ENCODE results near the gene ROBO1. TPM values are rescaled to one million over a fixed set of nuclear protein-coding genes. Genes with fewer than 3 reads are reported as not detected.
A peak's percentile ranks its signal among the peaks of the same experiment; 100 is the strongest.

ROBO1 gene
- total RNA-seq, 8 experiments from 2014 or later: 45.0 to 147 (median 67.8) TPM

DNA sequence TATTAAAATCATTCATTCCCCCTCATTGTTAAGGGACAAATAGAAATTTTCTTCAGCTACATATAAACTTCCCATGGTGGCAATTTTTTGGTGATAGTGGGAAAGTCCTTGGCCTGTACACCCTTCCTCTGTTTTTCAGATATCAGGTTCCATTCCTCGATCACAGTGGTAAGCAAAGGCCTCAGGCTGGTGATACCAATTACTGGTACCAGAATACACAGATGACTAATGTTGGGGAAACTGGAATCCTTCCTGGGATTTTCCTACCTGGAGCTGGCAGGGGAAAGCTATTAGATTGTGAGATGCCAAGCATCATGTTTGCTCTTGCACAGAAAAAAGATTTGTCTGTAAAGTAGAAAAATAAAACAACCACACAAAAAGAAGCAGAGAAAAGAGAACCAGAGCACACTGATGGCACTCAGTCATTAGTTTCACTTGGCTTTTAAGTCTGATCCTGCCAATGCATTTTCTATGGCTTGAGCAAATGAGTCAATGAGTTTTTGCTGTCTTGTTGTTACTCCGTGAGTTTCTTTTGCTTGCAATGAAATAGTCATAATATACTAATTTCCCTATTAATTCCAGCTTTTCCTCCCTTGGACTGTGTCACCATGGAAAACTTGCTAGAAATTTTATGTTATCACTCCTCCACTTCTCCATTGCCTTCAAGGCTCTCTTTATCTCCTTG lies 795.0 kb downstream of the ROBO1 start:
- ATAC-seq (replicated peaks in 6 of 8): no peak
- Histone ChIP-seq H3K4me3 (no peak overlapping the region), H3K4me1 (replicated peaks in 1 of 2) (no peaks in the 10 kb centered on the region), H3K27ac (no peak overlapping the region)
- in situ Hi-C loops (cut with MboI; ENCODE audit: low pct_unique_long_range_greater_than_20kb in 2 of 9, low sequenced_read_pairs in 9 of 9, unreplicated experiment in 9 of 9): no loop called here
- 80 to 100% (median 95%) methylated on average over 1 to 2 of the region's 2 CpGs for WGBS, 10 experiments

DNA sequence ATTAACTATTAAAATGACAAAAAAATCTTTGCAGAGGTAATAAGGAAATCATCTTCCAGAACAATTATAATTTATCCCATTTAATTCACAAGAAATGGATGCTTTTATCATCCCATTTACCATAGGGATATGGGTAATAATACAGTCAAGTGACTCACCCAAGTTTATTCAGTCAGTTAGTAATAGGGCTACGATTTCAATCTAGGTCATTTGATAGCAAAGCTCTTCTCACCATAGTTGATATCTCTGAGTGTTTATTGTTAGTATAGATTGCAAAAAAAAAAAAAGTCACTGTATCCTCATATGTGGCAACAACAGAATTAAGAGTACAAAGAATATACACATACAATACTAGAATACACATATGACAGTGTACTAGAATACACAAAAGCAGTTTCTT lies 797.1 kb downstream of the ROBO1 start:
- no peak overlapping the region for H3K27ac ChIP-seq

DNA sequence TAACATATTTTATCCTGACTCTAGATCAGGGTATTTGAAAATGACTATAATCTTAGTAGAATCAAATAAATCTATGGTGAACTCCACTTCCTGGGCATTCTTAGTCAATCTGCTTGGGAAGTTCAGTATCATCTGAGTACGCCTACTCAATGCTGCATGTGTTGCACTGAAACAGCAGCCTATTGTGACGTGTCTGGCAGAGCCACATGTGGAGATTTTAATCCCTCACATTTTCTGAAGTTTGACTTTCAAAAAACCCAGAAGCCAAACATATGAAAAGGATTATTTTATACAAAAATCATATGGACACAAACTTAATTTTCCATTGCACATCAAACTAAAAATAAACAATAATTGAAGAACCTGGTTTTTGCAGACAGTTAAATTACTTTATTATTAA lies 798.3 kb downstream of the ROBO1 start:
- 22 to 100% (median 79%) methylated on average over 1 to 2 of the region's 2 CpGs; no CpG with 5 or more reads in 2 of the 10 experiments for WGBS, 10 experiments
- in situ Hi-C loops (cut with MboI; ENCODE audit: low pct_unique_long_range_greater_than_20kb in 2 of 9, low sequenced_read_pairs in 9 of 9, unreplicated experiment in 9 of 9): no loop called here
- peak in 3 of 8 experiments; percentile 70 to 96 (median 91) for ATAC-seq (replicated peaks in 6 of 8)
- H3K27ac ChIP-seq: no peak overlapping the region
- no peaks in the 10 kb centered on the region for H3K4me1 ChIP-seq (replicated peaks in 1 of 2)
- no peak overlapping the region for H3K4me3 ChIP-seq

More for the DNA sequence above, 797.1 kb downstream of the ROBO1 start:
- Histone ChIP-seq H3K4me3 (no peak overlapping the region), H3K4me1 (replicated peaks in 1 of 2) (no peaks in the 10 kb centered on the region)
- WGBS, 10 experiments: 17 to 100% (median 85%) methylated on average over 1 of the region's 1 CpG
- in situ Hi-C loops (cut with MboI; ENCODE audit: low pct_unique_long_range_greater_than_20kb in 2 of 9, low sequenced_read_pairs in 9 of 9, unreplicated experiment in 9 of 9): no loop called here
- ATAC-seq (replicated peaks in 6 of 8): no peak

DNA sequence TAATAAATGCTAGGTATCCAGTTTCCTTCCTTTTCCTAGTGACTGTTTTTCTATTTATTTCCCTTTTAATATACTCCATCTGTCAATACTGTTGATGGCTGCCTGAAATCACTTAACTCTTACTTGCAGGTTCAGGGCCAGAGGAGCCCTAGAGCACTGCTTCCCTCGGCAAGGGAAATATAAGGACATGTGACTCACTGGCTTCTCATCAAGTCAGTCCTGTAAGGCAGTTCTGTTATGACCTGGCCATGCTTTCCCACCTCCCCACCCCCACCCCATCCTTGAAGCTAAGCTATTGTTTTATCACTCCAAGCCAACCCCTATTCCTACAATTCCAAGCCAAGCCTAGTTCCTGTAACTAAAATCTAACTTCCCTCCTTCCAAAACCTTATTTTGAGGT lies 800.7 kb downstream of the ROBO1 start:
- WGBS, 10 experiments: 60 to 100% (median 100%) methylated on average over 1 of the region's 1 CpG; no CpG with 5 or more reads in 6 of the 10 experiments

DNA sequence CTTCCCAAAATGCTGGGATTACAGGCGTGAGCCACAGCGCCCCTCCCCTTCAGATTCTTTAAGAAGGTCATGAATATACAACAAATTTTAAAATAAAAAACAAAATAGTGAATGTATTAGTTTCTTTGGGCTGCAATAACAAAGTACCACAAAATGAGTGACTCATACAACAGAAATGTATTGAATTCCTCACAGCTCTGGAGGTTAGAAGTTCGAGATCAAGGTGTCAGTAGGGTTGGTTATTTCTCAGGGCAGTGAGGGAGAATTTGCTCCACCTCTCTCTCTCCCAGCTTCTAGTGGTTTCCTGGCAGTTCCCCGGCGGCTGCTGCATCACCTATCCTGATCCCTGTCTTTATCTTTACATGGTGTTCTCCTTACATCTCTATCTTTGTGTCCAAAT lies 804.0 kb downstream of the ROBO1 start:
- Histone ChIP-seq H3K4me3 (no peak overlapping the region), H3K4me1 (replicated peaks in 1 of 2) (no peaks in the 10 kb centered on the region), H3K27ac (no peak overlapping the region)
- ATAC-seq (replicated peaks in 6 of 8): no peak
- in situ Hi-C loops (cut with MboI; ENCODE audit: low pct_unique_long_range_greater_than_20kb in 2 of 9, low sequenced_read_pairs in 9 of 9, unreplicated experiment in 9 of 9): no loop called here
- 95 to 100% (median 100%) methylated on average over 1 to 5 of the region's 5 CpGs; no CpG with 5 or more reads in 3 of the 10 experiments for WGBS, 10 experiments

More for the DNA sequence above, 800.7 kb downstream of the ROBO1 start:
- ATAC-seq (replicated peaks in 6 of 8): no peak
- in situ Hi-C loops (cut with MboI; ENCODE audit: low pct_unique_long_range_greater_than_20kb in 2 of 9, low sequenced_read_pairs in 9 of 9, unreplicated experiment in 9 of 9): no loop called here
- H3K27ac ChIP-seq: no peak overlapping the region
- no peaks in the 10 kb centered on the region for H3K4me1 ChIP-seq (replicated peaks in 1 of 2)
- H3K4me3 ChIP-seq: no peak overlapping the region

DNA sequence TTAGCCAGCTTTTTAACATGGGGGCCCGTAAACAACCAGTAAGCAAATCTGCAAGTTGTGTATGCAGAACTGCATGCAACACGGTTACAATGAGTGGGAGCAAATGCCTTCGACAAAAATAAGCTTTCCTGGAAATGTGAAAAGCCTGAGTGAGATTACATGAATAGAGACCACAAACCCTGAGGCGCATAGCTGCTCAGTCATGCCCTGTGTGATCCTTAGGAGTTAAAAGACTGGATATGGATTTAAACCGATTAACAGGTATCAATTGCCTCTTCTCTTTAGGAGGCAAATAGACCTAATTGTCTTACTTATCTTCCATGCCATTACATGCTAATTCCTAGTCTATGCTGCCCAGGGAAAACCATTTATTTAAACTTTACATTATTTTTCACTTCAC lies 810.3 kb downstream of the ROBO1 start:
- WGBS, 10 experiments: 56 to 100% (median 79%) methylated on average over 1 to 5 of the region's 5 CpGs; no CpG with 5 or more reads in 1 of the 10 experiments
- in situ Hi-C loops (cut with MboI; ENCODE audit: low pct_unique_long_range_greater_than_20kb in 2 of 9, low sequenced_read_pairs in 9 of 9, unreplicated experiment in 9 of 9): no loop called here
- ATAC-seq (replicated peaks in 6 of 8): peak in 2 of 8 experiments; percentile 16 to 73
- no peaks in the 10 kb centered on the region for H3K4me1 ChIP-seq (replicated peaks in 1 of 2)
- H3K4me3 ChIP-seq: no peak overlapping the region
- H3K27ac ChIP-seq: no peak overlapping the region

DNA sequence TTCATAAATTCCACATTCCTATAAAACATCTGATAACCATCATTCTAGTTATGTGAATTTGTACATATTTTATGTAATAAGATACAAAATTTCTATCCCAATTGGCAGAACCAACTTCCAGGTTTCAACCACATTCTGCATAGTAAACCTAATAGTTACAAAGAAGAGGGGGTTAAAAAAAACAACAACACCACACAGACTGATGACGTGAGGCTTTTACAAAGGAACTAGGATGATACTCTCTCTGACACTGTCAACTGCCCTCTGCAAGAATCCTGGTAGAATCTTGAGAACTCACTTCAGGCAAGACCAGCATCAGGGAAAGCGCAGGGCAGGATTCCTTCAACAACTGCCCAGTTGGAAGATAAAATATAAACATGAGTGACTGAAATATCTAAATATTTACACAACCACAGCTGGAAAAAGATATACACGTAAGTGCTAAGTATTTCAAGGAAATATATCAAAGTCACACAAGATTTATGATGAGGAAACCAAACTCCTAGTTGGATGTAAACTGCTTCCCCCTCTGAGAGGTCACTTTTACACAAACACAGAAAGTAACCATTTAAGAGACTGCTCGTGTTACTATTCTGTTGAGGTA lies 816.4 kb downstream of the ROBO1 start:
- peak in 1 of 8 experiments; percentile 98 for ATAC-seq (replicated peaks in 6 of 8)
- no peak overlapping the region for H3K27ac ChIP-seq
- in situ Hi-C loops (cut with MboI; ENCODE audit: low pct_unique_long_range_greater_than_20kb in 2 of 9, low sequenced_read_pairs in 9 of 9, unreplicated experiment in 9 of 9): no loop called here
- no peak overlapping the region for H3K4me3 ChIP-seq
- 7 to 98% (median 79%) methylated on average over 1 to 4 of the region's 4 CpGs; no CpG with 5 or more reads in 1 of the 10 experiments for WGBS, 10 experiments
- H3K4me1 ChIP-seq (replicated peaks in 1 of 2): no peaks in the 10 kb centered on the region

DNA sequence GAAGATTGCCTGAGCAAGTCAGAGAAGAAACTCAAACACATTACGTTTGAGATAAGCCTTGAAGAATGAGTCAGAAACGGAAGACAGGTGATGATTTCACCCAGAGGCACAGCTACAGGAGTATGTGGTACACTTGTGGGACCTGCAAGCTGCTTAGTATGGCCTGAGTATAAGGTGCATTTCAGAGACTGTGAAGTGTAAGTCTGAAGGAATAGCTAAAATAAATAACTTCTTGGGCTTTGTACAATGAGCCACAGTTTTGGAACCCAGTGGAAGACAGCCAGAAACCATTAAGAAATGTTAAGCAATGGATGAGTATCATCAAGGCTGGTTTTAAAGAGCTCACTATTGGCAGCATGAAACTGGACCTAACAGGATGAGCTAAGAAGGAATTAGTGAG lies 826.2 kb downstream of the ROBO1 start:
- WGBS, 10 experiments: 29 to 100% (median 94%) methylated on average over 1 to 2 of the region's 2 CpGs; no CpG with 5 or more reads in 1 of the 10 experiments
- H3K4me3 ChIP-seq: no peak overlapping the region
- in situ Hi-C loops (cut with MboI; ENCODE audit: low pct_unique_long_range_greater_than_20kb in 2 of 9, low sequenced_read_pairs in 9 of 9, unreplicated experiment in 9 of 9): no loop called here
- no peak overlapping the region for H3K27ac ChIP-seq
- peak in 2 of 8 experiments; percentile 44 to 48 for ATAC-seq (replicated peaks in 6 of 8)
- H3K4me1 ChIP-seq (replicated peaks in 1 of 2): no peaks in the 10 kb centered on the region

DNA sequence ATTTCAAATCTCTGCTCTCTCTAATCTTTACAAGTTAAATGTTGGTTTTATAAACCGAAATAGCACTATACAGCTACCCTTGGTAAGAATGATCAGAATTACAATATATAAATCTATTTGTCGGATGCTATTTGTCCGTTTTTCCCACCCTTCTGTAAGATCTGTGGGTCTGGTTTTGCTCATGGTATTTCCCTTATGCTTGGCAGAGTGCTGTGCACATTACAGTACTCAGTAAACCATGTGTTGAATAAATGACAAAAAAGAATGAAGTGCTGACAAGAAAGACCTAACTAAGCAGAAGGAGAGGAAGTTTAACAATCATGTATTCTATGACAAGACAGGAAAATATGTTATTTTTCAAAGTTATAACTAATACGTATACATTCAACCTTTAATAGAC lies 827.2 kb downstream of the ROBO1 start:
- ATAC-seq (replicated peaks in 6 of 8): no peak
- WGBS, 10 experiments: 78 to 100% (median 93%) methylated on average over 2 to 4 of the region's 4 CpGs; no CpG with 5 or more reads in 1 of the 10 experiments
- Histone ChIP-seq H3K4me1 (replicated peaks in 1 of 2) (no peaks in the 10 kb centered on the region), H3K27ac (no peak overlapping the region), H3K4me3 (no peak overlapping the region)
- in situ Hi-C loops (cut with MboI; ENCODE audit: low pct_unique_long_range_greater_than_20kb in 2 of 9, low sequenced_read_pairs in 9 of 9, unreplicated experiment in 9 of 9): no loop called here

DNA sequence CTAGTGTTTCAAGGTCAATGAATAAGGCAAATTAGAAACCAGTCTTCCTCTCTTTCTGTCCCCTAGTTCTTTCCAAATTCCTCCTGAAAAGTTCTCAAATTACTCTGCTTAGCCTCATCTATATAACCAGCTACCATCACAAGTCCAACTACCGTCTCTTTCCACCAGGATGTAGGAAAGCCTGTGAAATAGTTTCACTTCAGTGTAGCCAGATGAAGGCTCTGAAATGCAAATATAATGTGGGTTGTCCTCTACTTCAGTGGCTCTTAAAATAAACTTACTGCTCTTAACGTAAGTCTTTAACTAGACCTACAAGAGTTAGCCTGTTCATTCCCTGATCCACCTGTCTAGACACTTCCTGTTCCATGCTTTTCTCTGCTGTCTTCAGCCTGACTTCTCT lies 827.7 kb downstream of the ROBO1 start:
- Histone ChIP-seq H3K27ac (no peak overlapping the region), H3K4me3 (no peak overlapping the region), H3K4me1 (replicated peaks in 1 of 2) (no peaks in the 10 kb centered on the region)
- 70 to 100% (median 91%) methylated on average over 1 to 2 of the region's 2 CpGs; no CpG with 5 or more reads in 2 of the 10 experiments for WGBS, 10 experiments
- in situ Hi-C loops (cut with MboI; ENCODE audit: low pct_unique_long_range_greater_than_20kb in 2 of 9, low sequenced_read_pairs in 9 of 9, unreplicated experiment in 9 of 9): no loop called here
- ATAC-seq (replicated peaks in 6 of 8): peak in 2 of 8 experiments; percentile 31 to 66

DNA sequence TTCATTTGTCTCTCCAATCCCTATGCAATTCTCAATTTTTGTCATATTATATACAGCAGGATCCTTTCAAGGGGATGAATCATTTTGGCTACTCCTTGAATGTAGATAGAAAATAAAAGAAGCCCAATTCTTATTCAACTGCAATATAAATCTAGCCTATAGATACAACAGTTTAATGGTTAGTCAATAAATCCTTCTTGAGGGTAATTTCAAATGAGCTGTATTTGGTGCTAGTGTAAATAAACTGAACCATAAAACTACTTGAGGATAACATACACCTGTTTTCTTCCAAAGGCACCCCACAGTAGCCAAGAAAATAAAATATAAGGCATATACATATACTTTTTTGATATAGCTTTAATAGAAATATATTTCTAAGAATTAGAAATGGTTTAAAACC lies 830.3 kb downstream of the ROBO1 start:
- ATAC-seq (replicated peaks in 6 of 8): no peak
- Histone ChIP-seq H3K4me3 (no peak overlapping the region), H3K27ac (no peak overlapping the region), H3K4me1 (replicated peaks in 1 of 2) (no peaks in the 10 kb centered on the region)
- in situ Hi-C loops (cut with MboI; ENCODE audit: low pct_unique_long_range_greater_than_20kb in 2 of 9, low sequenced_read_pairs in 9 of 9, unreplicated experiment in 9 of 9): no loop called here

DNA sequence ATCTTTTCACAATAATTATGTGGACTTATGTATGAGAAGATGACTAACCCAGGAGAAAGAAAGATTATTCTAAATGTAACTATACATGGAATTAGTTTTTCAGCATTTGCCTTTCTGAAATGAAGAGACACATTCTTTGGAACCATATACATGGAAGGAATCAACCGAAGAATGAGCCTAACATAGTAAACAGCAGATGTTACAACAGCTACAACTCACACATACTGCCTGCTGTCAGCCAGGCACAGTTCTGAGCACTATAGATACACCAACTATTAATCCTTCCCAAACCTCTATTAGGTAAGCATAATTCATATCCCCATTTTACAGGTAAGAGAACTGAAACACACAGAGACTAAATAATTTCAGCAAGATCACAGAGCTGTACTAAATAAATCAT lies 840.0 kb downstream of the ROBO1 start:
- Histone ChIP-seq H3K4me3 (no peak overlapping the region), H3K27ac (no peak overlapping the region), H3K4me1 (replicated peaks in 1 of 2) (no peaks in the 10 kb centered on the region)
- no peak for ATAC-seq (replicated peaks in 6 of 8)
- WGBS, 10 experiments: 50 to 100% (median 84%) methylated on average over 1 of the region's 1 CpG; no CpG with 5 or more reads in 4 of the 10 experiments
- in situ Hi-C loops (cut with MboI; ENCODE audit: low pct_unique_long_range_greater_than_20kb in 2 of 9, low sequenced_read_pairs in 9 of 9, unreplicated experiment in 9 of 9): no loop called here

DNA sequence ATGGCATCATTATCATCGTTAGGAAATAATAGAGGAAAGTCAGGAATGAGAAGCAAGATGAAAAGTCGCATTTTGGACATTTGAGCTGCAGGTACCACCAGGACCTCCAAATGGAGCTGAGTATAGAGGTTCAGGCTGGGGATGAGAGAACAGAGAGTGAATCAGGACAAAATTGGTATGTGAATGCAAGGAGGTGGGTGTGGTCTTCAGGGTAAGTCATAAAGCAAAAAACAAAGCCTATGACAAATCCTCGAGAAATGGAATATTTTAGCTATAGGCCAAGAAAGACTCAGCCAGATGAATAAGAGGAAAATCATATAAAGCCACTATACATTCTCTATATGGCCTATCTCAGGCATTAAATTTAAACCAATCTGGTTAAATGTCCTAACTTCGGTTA lies 841.3 kb downstream of the ROBO1 start:
- WGBS, 10 experiments: 77 to 100% (median 93%) methylated on average over 2 to 4 of the region's 4 CpGs
- ATAC-seq (replicated peaks in 6 of 8): peak in 1 of 8 experiments; percentile 53
- H3K4me3 ChIP-seq: no peak overlapping the region
- in situ Hi-C loops (cut with MboI; ENCODE audit: low pct_unique_long_range_greater_than_20kb in 2 of 9, low sequenced_read_pairs in 9 of 9, unreplicated experiment in 9 of 9): no loop called here
- H3K4me1 ChIP-seq (replicated peaks in 1 of 2): no peaks in the 10 kb centered on the region
- H3K27ac ChIP-seq: no peak overlapping the region

DNA sequence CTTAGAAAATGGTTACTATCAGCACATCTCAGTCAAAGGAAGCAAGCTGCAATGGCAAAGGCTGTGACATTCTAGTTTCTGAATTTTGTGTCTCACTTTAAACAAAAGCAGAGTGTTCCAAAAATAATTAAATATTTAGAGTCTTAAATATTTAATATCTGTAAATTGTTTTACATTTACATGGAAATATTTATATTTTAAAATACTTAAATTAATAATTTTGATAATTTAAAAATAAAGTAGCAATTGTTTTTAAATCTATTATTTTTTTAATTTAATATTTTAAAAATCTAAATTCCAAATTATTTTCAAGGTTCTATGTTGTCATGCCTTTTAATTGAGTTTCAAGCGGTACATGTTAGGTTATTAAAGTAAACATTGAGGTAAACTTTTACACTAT lies 843.1 kb downstream of the ROBO1 start:
- no peak for ATAC-seq (replicated peaks in 6 of 8)
- H3K27ac ChIP-seq: no peak overlapping the region
- in situ Hi-C loops (cut with MboI; ENCODE audit: low pct_unique_long_range_greater_than_20kb in 2 of 9, low sequenced_read_pairs in 9 of 9, unreplicated experiment in 9 of 9): no loop called here
- no peaks in the 10 kb centered on the region for H3K4me1 ChIP-seq (replicated peaks in 1 of 2)
- no peak overlapping the region for H3K4me3 ChIP-seq
- WGBS, 10 experiments: 83 to 100% (median 100%) methylated on average over 1 of the region's 1 CpG; no CpG with 5 or more reads in 1 of the 10 experiments
